ENCODE data around the gene ZKSCAN7. TPM values are rescaled to one million over a fixed set of nuclear protein-coding genes. Genes with fewer than 3 reads are reported as not detected.

Gene ZKSCAN7
- total and polyA plus RNA-seq, 2 donors (not counting 3 experiments of a cell fraction or from before 2014, with no cell fraction given), result 0.75 to 1.9 TPM

DNA sequence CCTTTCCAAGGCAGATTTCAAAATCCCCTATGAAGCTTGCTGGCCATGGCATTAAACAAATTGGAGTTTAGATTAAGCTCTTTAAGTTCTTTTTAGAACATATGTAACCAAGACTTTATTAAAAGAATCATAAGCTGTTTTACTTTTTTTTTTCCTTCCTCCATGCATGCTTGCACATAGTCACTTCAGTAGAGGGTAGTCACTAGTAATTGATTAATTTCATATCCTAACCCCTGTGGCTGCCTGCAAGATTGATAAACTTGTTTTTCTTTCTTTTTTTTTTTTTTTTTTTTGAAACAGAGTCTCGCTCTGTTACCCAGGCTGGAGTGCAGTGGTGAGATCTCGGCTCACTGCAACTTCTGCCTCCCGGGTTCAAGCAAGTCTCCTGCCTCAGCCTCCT, 33.3 kb upstream of the ZKSCAN7 start:
- CTCF ChIA-PET, result interaction anchor here (2.0 kb wide), 1 partner anchor 11 kb away, joined by 6 read pairs; no protein-coding TSS in a partner anchor

More for the DNA sequence above, 33.3 kb upstream of the ZKSCAN7 start:
- BruUV-seq (replicated peaks), result no TSS peak
- Histone ChIP-seq H3K4me1 (ENCODE audit: control insufficient read depth, extremely low read depth, insufficient read depth, low read length) (no peaks in the 10 kb centered on the region), H3K9me1 (replicated peaks; ENCODE audit: control insufficient read depth, extremely low read depth, insufficient read depth, low read length) (no peaks in the 10 kb centered on the region), H3K27me3 (ENCODE audit: control insufficient read depth in 2 of 2, insufficient read depth in 2 of 2, low read length in 2 of 2) (peaks cover 2% of the 10 kb centered on the region in 2 experiments), H3K9me3 (replicated peaks; ENCODE audit: control insufficient read depth, insufficient read depth, low read length) (no peaks in the 10 kb centered on the region), H3K4me2 (ENCODE audit: insufficient read depth, low read length) (no peak overlapping the region), H2AFZ (ENCODE audit: low read depth, low read length) (no peak overlapping the region), H4K20me1 (replicated peaks; ENCODE audit: control insufficient read depth, extremely low read depth, insufficient read depth, low read length) (no peaks in the 10 kb centered on the region), H3K4me3 (replicated peaks in 1 of 3; ENCODE audit: insufficient read depth in 1 of 3, low read depth in 1 of 3, low read length in 3 of 3) (no peak overlapping the region), H3K36me3 (ENCODE audit: control insufficient read depth in 2 of 2, extremely low read depth in 1 of 2, insufficient read depth in 2 of 2, low read length in 2 of 2) (no peaks in the 10 kb centered on the region), H3K9ac (replicated peaks; ENCODE audit: extremely low read depth, insufficient read depth, low read length) (no peak overlapping the region), H3K27ac (ENCODE audit: insufficient read depth, low read depth, low read length) (no peak overlapping the region), H3K79me2 (ENCODE audit: control insufficient read depth, insufficient read depth, low read length) (no peaks in the 10 kb centered on the region)
- dilution Hi-C loops (cut with MboI; ENCODE audit: extremely low pct_ligation_motif_present, low sequenced_read_pairs) (no loop called here), intact Hi-C loops (cut with micrococcal nuclease) (no loop called here)
- POLR2A ChIA-PET, result interaction anchor here (0.7 kb wide), 1 partner anchor 166 kb away, joined by 3 read pairs; no protein-coding TSS in a partner anchor
- FAIRE-seq (no peak), DNase-seq (ENCODE audit: low read depth, low spot score) (no peak)
- TF ChIP-seq CTCF (IDR thresholded peaks at IDR 0.05; ENCODE audit: extremely low read depth in 1 of 2, insufficient read depth in 1 of 2, low read depth in 1 of 2, low read length in 2 of 2) (no peak), POLR2A (IDR thresholded peaks at IDR 0.05; ENCODE audit: low read depth, low read length) (no peak), EZH2 (IDR thresholded peaks at IDR 0.05; ENCODE audit: borderline replicate concordance, low read depth, low read length, severe bottlenecking) (no peak), MAX (IDR thresholded peaks at IDR 0.05; ENCODE audit: insufficient read depth, insufficient read length) (no peak), MYC (IDR thresholded peaks at IDR 0.05; ENCODE audit: low read depth, low read length) (no peak), POLR2AphosphoS5 (IDR thresholded peaks at IDR 0.05; ENCODE audit: insufficient read depth, low read depth, low read length) (no peak), FOS (IDR thresholded peaks at IDR 0.05; ENCODE audit: borderline replicate concordance, insufficient read depth, low read length) (no peak), GATA2 (IDR thresholded peaks at IDR 0.05; ENCODE audit: insufficient read depth, insufficient read length, low read depth, low read length) (no peak), JUN (IDR thresholded peaks at IDR 0.05; ENCODE audit: borderline replicate concordance, insufficient read depth, insufficient read length, low read depth) (no peak)
